SIG-M5 (cell line): Measurements from ENCODE around the gene SH2D6.
A peak's percentile ranks its signal among the peaks of the same experiment; 100 is the strongest.
"Not testable (repeated sequence)": the region's sequence is repeated elsewhere in the genome, so short reads cannot be mapped to it uniquely, and the experiment has no call there.

Experiments used
- DNase-seq: peaks from one replicate; lab custom pipeline; 2025; lab: John Stamatoyannopoulos, UW

SH2D6 gene

DNA sequence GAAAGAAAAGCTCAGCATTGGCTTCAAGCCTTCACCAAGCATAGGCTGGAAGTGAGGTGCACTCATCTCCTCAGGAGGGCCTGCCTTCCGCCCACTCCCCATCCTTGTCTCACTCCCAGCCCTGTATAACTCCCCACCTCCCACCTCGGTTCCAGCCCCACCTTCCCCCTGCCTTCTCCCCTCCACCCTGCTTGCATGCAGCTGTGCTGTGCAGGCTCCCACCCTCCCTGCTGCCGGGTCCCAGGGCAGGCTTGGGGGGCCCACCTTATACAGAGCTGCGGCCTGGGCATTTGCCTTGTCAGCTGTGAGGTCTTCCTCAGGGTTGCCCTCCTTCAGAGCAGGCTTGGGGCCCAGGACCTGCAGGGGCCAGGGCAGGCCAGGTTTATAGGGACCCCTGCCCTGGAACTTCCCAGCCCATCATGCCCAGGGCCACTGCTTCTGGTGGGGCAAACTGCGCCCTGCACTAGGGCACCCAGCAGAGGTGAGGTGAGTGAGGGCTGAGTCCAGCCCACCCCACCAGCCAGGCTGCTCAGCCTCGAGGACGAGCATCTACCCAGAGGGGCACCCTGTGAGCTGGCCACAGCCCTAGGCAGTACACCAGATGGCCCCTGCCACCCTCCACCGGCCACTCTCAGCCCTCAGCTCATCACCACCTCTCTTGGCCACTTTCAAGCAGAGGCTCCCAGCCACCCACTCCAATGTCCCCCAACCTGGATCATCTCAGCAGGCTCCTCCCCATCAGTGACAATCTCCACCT is 19.9 kb upstream of the SH2D6 start:
- no peak for DNase-seq

DNA sequence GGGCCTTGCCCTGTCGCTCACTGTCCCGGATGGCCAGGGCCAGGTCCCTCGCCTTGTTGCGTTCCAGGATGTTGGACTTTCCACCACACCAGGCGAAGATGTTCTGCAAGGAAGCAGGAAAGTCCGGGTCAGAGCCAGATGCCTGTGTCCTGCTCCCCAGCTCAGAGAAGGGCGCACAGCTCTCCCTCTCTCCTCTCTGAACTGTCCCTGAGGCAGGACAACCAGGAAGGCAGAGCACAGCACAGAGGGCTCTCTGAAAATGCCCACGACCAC is 19.4 kb upstream of the SH2D6 start:
- no peak for DNase-seq

DNA sequence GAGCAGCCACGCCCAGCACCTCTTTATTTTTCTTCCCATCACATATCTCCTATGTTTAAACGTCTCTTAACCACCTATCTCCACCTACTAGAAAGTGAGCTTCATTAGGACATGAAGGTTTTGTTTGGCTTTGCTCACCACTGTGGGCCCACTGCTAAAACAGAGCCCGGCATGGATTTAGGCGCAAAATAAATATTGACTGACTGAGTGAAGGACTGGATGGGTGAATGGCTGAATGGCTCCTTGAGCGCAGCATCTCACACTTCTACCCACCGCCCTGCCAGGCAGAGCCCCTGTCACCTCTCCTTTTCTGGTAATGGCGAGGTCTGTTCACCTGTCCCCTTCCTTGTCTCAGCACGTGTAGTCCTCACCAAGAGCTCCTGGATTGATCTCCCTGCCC is 18.5 kb upstream of the SH2D6 start:
- no peak for DNase-seq

DNA sequence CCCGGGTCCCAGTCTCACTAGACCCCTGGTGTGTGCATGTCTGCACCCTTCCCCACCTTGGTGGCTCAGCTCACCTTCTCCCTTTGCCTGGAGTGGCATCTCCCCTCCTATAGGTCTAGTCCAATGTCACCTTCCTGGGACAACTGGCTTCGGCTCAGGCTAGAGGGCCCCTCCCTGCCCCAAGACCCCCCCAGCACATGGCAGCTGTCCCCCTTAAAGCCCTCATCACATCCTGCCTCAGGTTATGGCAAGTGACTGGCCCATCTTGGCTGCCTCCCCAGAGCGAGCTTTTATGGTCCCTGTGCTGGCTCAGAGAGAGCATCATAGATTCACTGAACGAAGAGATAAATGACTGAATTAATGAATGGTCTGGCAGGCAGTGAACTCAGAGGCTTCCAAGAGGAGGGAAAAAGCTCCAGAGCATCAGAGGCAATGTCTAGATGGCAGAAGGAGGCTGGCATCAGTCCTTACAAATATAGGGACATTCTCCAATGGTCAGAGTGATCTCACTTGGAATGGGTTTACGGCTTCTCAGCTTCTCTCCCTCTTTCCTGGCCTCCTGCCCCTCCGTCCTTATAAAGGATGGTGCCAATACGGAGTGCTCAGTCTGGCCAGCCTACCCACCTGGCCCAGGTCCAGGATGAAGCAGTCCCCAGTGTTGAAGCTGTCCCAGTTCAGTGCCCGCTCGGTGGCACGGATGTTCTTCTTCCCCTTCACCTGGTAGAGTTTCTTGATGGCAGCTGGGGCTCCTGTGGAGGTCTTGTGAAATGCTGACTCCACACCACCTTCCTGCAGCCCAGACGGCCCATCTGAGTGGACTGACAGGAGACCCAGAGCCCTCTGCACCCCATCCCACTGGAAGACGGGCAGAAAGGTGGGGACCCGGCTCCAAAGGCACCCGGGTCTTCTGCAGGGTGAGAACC is 17.7 kb upstream of the SH2D6 start:
- DNase-seq: no peak

DNA sequence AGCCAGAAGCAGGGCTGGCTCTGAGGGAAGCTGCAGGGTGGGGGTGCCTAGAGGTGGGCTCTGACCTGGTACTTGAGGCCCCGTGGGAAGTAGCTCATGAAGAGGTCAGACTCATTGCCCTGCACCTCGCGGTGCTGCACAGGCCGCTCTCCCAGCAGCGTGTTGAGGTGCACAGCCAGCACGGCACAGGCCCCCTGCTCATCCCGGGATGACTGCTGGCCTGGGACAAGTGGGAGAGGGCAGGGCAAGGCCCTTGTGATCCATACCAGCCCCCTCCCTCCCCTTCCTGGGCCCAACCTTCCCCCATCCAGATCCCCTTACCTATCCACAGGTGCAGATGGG is 17.1 kb upstream of the SH2D6 start:
- no peak for DNase-seq

DNA sequence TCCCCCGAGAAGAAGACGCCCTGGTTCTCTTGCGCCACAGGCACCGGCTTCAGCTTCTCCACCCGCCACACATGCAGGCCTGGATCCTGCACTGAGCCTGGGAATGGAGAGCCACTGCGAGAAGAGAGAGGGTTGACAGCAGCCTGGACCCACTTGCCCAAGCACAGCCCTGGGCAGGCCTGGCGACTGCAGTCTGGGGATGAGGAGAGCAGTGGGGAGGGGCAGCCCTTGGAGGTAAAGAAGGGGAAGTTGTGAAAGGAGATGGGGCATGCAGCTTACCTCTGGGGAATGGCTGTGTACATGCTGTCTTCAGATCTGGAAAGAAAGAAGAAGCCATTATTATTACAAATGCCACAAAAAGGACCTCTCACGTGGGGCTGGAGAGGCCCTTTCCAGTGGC is 16.7 kb upstream of the SH2D6 start:
- DNase-seq: no peak

DNA sequence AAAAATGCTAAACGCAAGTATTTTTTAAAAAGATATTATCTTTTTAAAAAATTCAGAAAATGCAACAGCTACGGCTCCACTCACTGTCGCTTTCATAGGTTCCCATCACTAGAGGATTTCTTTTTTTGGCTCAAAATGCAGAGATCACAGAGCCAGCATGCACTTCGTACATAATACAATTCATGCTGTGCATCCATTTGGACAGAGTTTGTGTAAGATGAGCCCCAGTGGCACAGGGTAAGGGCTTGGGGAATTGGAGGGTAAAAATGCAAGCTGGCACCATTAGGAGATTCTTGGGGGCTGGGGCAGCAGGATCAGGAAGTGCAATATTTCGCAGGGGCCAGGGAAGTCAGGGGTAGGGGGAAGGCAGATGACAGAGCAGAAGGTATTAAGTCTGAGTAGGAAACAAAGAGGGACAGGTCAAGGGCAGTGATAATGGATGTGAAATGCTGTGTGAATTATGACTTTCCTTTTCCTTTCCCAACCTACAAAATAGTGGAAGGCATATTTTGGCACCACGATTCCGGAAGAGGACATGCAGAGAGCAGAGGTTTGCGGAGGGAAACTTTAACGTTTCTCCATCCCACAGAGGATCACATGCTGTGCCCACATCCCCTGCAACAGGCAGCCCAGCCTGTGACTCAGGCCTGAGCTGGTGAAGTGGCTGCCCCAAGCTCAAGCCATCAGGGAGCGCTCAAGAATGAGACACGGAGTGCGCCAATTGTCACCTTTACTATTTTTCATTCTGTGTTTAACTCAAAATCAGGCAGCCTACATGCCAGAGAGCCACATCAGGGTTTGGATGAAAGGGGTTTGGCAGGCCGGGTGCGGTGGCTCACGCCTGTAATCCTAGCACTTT is 13.1 kb upstream of the SH2D6 start:
- peak; percentile 81 for DNase-seq

DNA sequence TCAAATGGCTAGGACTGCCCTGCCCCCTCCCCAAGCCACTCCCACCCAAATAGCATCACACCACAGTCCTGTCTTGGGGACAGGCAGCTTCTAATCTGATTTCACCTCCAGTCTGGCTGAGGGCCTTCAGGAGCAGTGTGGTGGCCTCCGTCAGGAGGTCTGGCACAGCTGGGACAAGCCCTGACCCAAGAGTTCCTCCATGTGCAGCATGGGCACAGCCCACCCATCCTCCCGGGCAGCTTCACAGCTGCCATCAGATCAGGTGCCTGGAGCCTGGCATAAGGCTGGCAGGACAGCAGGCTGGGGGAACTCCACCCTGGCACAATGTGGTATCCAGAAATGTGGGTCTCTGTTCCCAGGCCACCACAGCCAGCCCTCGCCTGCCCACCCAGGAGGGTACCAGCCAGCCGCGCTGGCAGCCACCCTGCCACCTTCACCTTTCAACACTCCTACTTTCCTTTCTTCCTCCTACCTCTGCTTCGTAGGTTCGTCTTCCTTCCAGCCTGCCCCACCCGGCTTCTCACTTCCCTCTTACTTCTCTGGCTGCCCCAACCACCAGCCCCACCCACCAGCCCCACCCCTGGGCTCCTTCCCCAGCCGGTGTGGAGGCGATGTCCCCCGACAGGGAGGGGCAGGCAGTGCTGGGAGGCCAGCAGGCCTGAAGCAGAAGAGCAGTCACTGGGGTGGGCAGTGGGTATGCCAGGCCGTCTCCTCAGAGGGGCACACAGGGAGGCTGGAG is 8.5 kb upstream of the SH2D6 start, which contains the start of gene CAPG:
TSS of gene CAPG (minus strand) at position 522 of the 739 bp plus-strand sequence. CDS start 8,221 bp downstream, outside the sequence.
- peak; percentile 45 for DNase-seq

DNA sequence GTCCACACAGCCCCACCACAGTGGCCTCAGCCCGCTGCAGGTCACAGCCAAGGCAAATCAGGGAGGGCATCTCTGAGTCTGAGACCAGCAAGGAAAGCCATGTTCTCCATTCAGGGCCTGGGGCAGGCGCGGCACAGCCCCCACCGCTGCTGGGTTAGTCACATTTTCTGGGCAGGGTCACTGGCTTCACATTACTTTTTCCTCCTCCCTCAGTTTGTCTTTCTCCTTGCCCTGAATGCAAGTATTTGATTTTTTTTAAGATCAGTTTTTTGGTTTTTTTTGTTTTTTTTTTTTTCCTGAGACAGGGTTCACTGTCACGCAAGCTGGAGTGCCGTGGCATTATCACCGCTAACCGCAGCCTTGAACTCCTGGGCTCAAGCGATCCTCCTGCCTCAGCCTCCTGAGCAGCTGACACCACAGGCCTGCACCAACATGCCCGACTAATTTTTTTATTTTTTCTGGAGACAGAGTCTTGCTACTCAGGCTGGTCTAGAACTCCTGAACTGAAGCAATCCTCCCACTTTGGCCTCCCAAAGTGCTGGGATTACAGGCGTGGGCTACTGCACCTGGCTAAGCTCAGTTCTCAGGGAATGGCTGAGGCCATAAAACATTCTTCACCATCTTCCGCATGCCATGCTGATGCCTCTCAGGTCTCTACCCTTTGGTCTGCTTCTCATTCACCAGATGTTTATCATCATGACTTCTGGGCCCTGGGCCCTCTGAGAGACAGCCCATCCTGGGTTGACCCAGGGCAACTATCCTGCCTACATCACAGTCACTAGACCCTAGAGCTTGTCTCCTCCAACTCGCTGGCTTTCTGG is 7.7 kb upstream of the SH2D6 start:
- no peak for DNase-seq

DNA sequence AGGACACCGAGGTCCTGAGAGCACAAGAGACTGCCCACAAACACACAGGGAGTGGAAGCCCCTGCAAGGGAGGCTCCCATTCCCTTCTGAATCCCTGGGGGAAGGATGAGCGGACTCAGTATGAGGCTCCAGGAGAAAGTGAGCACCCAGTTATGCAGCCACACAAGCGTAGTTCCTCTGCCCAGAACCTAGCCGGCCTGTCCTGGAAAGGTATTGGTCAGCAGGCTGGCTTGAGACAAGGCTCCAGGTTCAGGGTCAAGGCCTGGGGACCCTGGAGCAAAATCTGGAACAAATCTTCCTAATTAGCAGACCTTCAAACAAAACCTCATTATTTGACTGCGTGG is 7.1 kb upstream of the SH2D6 start:
- DNase-seq: no peak

DNA sequence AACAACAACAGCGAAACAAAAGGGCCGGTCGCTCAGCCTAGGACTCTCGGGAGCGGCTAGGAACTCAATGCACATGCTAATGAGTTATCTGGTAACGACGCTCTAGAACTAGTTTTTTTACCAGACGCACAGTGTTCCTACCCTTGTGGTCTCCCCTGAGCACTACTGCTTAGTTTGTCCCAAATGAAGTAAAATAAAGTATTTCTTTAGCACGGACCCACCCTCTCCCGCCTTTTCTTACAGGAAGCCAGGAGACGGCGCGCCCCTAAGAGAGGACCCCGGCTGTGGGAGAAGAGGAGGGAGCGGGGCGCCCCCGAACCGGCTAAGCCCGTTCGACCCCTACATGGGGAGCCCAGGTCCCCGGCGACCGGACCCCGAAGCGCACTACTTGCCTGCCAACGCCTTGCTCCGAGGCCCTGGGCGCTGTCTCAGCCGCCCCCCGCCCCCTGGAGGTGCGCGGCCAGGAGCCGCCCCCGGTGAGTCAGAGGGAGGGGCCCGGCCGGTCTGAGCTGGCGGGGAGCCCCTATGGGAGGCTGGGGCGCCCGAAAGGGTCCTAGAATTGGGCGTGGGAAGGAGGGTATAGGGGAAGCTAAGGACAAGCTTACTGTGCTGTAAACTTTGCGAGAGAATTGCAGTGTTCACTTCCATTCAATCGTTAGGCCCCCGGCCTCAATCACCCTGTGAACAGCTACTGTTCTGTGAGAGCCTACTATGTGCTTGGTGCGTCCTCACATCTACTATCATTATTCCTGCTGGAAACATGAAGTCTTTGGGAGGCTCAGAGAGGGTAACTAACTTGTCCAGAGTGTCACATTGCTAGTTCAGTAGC is 4.7 kb upstream of the SH2D6 start:
- no peak for DNase-seq

DNA sequence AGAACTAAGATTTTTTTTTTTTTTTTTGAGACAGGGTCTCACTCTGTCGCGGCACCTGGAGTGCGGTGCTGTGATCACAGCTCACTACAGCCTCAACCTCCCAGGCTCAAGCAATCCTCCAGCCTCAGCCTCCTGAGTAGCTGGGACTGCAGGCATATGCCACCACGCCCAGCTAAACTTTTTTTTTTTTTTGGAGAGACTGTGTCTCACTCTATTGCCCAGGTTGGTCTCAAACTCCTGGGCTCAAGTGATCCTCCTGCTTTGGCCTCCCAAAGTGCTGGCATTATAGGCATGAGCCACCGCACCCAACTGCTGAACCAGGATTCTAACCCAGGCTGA is 4.1 kb upstream of the SH2D6 start:
- DNase-seq: not testable (repeated sequence)

DNA sequence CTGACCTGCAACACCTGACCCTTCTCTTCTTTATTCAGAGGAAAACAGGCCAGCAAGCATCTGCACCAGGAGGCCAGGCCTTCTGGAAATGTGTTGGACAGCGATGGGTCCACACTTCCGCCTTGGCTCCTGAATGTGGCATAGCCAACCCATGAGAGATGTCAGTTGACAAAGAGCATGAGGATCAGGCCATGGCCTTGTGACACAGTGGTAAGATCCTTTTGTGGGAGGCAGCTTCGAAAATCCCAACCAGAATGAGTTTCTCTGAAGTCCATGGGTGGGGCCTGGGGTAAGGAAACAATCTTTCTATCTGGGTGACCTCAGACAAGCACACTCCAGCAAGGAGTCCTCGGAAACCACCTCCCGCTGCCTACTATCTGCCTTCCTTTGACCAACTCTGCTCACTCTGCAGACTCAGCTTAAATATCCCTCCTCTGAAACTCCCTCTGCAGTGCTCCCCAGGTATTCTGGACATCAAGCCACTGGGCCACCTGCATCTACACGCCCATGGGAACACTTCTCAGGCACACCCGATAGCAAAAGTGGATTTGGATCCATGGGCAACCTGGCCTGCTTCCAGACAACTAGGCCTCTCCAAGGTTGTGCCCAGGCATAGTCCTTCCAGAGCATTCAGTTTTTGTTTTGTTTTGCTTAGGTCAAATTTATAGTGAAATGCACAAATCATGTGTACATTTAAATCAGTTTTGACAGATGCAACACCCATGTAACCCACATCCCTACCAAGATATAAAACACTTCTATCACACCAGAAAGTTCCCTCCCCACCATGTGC is 3.6 kb upstream of the SH2D6 start:
- no peak for DNase-seq

DNA sequence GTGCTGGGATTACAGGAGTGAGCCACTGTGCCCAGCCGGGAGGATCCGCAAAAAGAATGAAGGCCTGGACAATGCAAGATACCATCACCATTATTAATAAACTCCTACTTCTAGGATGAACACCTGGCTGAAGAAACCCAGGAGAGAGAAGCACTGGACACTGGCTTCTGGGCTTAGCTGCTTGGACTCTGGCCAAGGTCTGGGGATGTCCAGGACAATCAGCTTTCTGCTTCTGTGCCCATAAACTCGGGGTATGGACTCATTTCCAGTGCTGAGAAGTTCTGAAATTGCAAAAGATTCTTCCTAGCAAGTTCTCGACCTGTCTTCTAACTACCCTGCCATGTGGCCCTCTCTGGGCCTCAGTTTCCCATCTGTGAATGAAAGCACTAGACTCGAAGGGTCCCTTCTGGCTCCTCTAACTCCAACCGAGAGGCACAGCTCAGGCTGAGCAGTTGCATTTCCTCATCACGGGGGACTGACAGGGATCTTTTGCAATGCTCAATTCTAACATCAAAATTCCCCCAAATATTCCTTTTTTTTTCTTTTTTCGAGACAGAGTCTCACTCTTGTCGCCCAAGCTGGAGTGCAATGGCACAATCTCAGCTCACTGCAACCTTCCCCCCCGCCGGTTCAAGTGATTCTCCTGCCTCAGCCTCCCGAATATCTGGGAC is 2.4 kb upstream of the SH2D6 start:
- no peak for DNase-seq

DNA sequence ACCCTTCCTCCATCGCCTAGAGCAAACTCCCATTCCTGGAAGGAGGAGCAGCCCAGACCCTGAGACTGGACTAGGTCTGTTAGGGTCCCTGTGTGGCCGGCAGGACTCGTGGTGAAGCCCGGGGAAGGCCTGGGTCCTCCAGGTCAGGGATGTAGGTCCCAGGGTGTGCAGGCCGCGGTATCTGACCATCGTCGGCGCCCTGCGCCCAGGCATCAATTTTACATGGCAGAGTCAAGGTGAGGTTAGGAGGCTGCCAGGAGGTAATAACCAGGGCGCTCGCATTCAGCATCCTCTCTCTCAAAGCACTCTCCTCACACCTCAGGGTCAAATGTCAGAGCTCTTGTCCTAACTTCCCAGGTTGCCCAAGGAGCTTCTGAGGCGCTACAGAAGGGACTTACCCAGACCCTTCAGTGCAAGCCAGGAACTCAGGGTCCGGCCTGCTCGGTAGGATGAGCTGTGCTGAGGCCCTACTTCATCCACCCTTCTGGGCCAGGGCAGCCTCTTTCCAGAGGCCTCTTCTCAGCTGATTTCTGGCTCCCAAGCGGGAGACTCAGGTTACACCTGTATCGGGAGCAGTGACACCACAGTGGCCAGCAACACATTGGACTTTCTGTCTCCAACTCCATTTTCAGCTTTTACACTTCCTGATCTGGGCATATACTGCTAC is 628 bp downstream of the SH2D6 start:
- DNase-seq: no peak

DNA sequence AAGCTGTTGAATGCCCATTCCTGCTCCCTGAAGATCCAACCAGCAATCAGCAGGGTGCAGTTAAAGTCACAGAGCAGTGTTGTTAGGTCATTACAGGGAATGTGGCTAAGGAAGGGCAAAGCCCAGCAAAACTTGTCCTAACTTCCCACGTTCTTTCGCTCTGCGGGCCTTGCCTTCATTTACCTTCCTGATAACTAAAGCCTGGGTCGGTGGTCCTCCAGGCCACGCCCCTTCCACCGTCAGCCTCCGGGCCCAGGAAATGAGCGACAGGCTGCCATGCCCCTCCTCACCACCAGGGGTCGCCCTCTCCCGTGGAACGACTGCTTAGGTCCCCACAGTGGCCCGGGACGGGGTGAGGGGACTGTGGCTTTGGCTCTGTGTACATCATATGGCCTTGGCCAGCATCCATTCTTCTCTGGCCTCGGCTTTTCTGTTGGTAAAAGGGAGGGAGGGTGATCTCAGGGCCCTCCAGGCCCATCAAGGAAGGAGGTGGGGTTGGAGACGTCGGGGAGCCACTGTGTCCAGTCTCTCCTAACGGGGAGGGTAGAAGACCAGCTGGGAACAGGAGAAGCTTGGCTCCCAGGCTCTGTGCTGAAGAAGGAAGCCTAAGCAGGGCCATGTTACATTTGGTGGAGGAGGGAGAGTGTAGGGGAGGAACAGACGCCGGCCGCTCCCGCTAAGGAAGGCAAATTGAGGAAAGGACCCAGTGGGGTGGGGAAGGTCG is 2.2 kb downstream of the SH2D6 start:
- DNase-seq: no peak

DNA sequence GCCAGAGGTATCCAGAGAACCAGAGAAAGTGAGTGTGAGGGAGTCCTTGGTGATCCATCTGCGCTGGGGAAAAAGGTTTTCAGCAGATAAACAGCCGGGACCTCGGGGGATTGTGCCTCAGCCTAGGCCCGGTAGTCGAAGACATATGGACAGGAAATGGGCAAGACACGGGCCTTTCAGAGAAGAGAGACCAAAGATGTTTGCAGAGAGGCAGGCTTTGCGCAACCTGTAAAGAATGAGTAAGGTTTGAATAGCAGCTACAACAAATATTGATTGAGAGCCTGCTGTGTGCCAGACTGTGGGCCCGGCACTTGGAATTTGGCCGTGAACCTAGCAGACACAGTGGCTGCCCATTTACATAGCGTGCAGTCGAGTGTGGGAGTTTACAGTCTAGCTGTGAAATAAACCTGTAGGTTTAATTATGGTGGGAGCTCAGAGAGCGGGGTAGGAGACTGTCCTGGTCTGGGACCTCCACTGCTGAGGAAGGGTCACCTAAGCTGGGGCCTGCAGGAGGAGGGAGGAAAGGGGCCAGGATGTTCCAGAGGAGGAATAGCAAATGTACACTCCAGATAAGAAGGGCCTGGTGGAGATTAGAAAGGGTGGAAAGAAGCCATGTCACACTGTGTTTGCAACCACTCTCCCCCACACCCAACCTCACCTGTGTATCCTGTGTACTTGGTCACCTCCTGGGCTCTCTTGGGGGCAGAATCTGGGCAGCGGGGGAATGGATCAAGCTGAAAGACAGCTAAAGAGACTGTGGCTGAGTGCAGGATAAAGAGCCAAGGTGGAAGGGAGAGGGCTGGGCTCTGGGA is 3.0 kb downstream of the SH2D6 start:
- no peak for DNase-seq
